T-helper 1 cell treated with Interleukin-12 subunit alpha and Interleukin-12 subunit beta and Interleukin-4 antibody, amounts not matched to agents 30 μg/mL and 1 μg/mL, for 36 hours (primary cell): ENCODE data around the gene IL18R1.
A peak's percentile ranks its signal among the peaks of the same experiment; 100 is the strongest.

Experiments used
- H3K27ac Mint-ChIP-seq: one replicate; pipeline ENCODE4 v1.8.0; 2021; ENCODE audit warnings: mild to moderate bottlenecking, mixed read lengths
- H3K27me3 Mint-ChIP-seq: one replicate; pipeline ENCODE4 v1.8.0; 2021; ENCODE audit warnings: low read depth, mixed read lengths
- H3K36me3 Mint-ChIP-seq: one replicate; pipeline ENCODE4 v1.8.0; 2021; ENCODE audit warnings: low read depth, mixed read lengths
- H3K4me1 Mint-ChIP-seq: one replicate; pipeline ENCODE4 v1.8.0; 2021; ENCODE audit warnings: low read depth, mixed read lengths
- H3K4me3 Mint-ChIP-seq: one replicate; pipeline ENCODE4 v1.8.0; 2021; ENCODE audit warnings: mild to moderate bottlenecking, moderate library complexity, mixed read lengths
- H3K9me3 Mint-ChIP-seq: one replicate; pipeline ENCODE4 v1.8.0; 2021; ENCODE audit warnings: mixed read lengths

Gene IL18R1

GRCh38 chr2:102361632-102362241 is 6.1 kb downstream of the IL18R1 start:
- peaks cover 64% of the 10 kb centered on the region for H3K4me1 Mint-ChIP-seq
- H3K27me3 Mint-ChIP-seq = no peaks in the 10 kb centered on the region
- H3K27ac Mint-ChIP-seq = peak overlapping the region; percentile 12
- H3K9me3 Mint-ChIP-seq = peaks cover 31% of the 10 kb centered on the region
- peak overlapping the region; percentile 60 for H3K4me3 Mint-ChIP-seq
- H3K36me3 Mint-ChIP-seq = peaks cover 72% of the 10 kb centered on the region

- Mint-ChIP-seq H3K36me3 (peaks cover 89% of the 10 kb centered on the region), H3K9me3 (peaks cover 33% of the 10 kb centered on the region), H3K4me1 (peaks cover 72% of the 10 kb centered on the region), H3K4me3 (peak overlapping the region; percentile 68), H3K27me3 (no peaks in the 10 kb centered on the region), H3K27ac (peak overlapping the region; percentile 85)
These were observed 10.2 kb downstream of the IL18R1 start for GRCh38 chr2:102365763-102366162.

GRCh38 chr2:102366406-102367112 is 11.0 kb downstream of the IL18R1 start:
- Mint-ChIP-seq H3K4me1 (peaks cover 69% of the 10 kb centered on the region), H3K9me3 (peaks cover 33% of the 10 kb centered on the region), H3K27ac (peak overlapping the region; percentile 85), H3K36me3 (peaks cover 90% of the 10 kb centered on the region), H3K4me3 (peak overlapping the region; percentile 68), H3K27me3 (no peaks in the 10 kb centered on the region)

- Mint-ChIP-seq H3K4me1 (peaks cover 65% of the 10 kb centered on the region), H3K27ac (peak overlapping the region; percentile 85), H3K27me3 (no peaks in the 10 kb centered on the region), H3K36me3 (peaks cover 87% of the 10 kb centered on the region), H3K9me3 (peaks cover 33% of the 10 kb centered on the region), H3K4me3 (peak overlapping the region; percentile 68)
These were observed 11.9 kb downstream of the IL18R1 start for GRCh38 chr2:102367331-102367971.

GRCh38 chr2:102368461-102369109 is 13.0 kb downstream of the IL18R1 start:
- peak overlapping the region; percentile 68 for H3K4me3 Mint-ChIP-seq
- peaks cover 85% of the 10 kb centered on the region for H3K36me3 Mint-ChIP-seq
- H3K27me3 Mint-ChIP-seq = no peaks in the 10 kb centered on the region
- H3K4me1 Mint-ChIP-seq = peaks cover 59% of the 10 kb centered on the region
- H3K9me3 Mint-ChIP-seq = peaks cover 30% of the 10 kb centered on the region
- peak overlapping the region; percentile 85 for H3K27ac Mint-ChIP-seq

GRCh38 chr2:102369866-102370265 is 14.3 kb downstream of the IL18R1 start:
- no peak overlapping the region for H3K4me3 Mint-ChIP-seq
- H3K27ac Mint-ChIP-seq = peak overlapping the region; percentile 10
- H3K27me3 Mint-ChIP-seq = no peaks in the 10 kb centered on the region
- peaks cover 23% of the 10 kb centered on the region for H3K9me3 Mint-ChIP-seq
- H3K4me1 Mint-ChIP-seq = peaks cover 56% of the 10 kb centered on the region
- H3K36me3 Mint-ChIP-seq = peaks cover 85% of the 10 kb centered on the region

GRCh38 chr2:102376052-102376591 is 20.5 kb downstream of the IL18R1 start:
- no peak overlapping the region for H3K4me3 Mint-ChIP-seq
- H3K27me3 Mint-ChIP-seq = no peaks in the 10 kb centered on the region
- H3K4me1 Mint-ChIP-seq = peaks cover 29% of the 10 kb centered on the region
- peaks cover 9% of the 10 kb centered on the region for H3K9me3 Mint-ChIP-seq
- H3K36me3 Mint-ChIP-seq = peaks cover 86% of the 10 kb centered on the region
- peak overlapping the region; percentile 28 for H3K27ac Mint-ChIP-seq

- H3K4me3 Mint-ChIP-seq = no peak overlapping the region
- peaks cover 85% of the 10 kb centered on the region for H3K36me3 Mint-ChIP-seq
- no peaks in the 10 kb centered on the region for H3K27me3 Mint-ChIP-seq
- peaks cover 28% of the 10 kb centered on the region for H3K9me3 Mint-ChIP-seq
- H3K4me1 Mint-ChIP-seq = peaks cover 23% of the 10 kb centered on the region
- H3K27ac Mint-ChIP-seq = no peak overlapping the region
These were observed 28.1 kb downstream of the IL18R1 start for GRCh38 chr2:102383722-102384121.

- peaks cover 28% of the 10 kb centered on the region for H3K9me3 Mint-ChIP-seq
- no peak overlapping the region for H3K4me3 Mint-ChIP-seq
- H3K27ac Mint-ChIP-seq = no peak overlapping the region
- peaks cover 82% of the 10 kb centered on the region for H3K36me3 Mint-ChIP-seq
- H3K27me3 Mint-ChIP-seq = no peaks in the 10 kb centered on the region
- H3K4me1 Mint-ChIP-seq = peaks cover 21% of the 10 kb centered on the region
These were observed 29.9 kb downstream of the IL18R1 start for GRCh38 chr2:102385522-102385921.

- Mint-ChIP-seq H3K4me3 (no peak overlapping the region), H3K27ac (peak overlapping the region; percentile 23), H3K27me3 (no peaks in the 10 kb centered on the region), H3K36me3 (peaks cover 78% of the 10 kb centered on the region), H3K9me3 (peaks cover 28% of the 10 kb centered on the region), H3K4me1 (peaks cover 21% of the 10 kb centered on the region)
These were observed 30.4 kb downstream of the IL18R1 start for GRCh38 chr2:102386004-102386403.

- peak overlapping the region; percentile 69 for H3K27ac Mint-ChIP-seq
- no peaks in the 10 kb centered on the region for H3K27me3 Mint-ChIP-seq
- H3K36me3 Mint-ChIP-seq = peaks cover 79% of the 10 kb centered on the region
- H3K4me1 Mint-ChIP-seq = peaks cover 30% of the 10 kb centered on the region
- H3K9me3 Mint-ChIP-seq = peaks cover 24% of the 10 kb centered on the region
- no peak overlapping the region for H3K4me3 Mint-ChIP-seq
These were observed 31.4 kb downstream of the IL18R1 start for GRCh38 chr2:102386867-102387541.

GRCh38 chr2:102387763-102388546 is 32.4 kb downstream of the IL18R1 start:
- peaks cover 21% of the 10 kb centered on the region for H3K9me3 Mint-ChIP-seq
- H3K36me3 Mint-ChIP-seq = peaks cover 78% of the 10 kb centered on the region
- peaks cover 32% of the 10 kb centered on the region for H3K4me1 Mint-ChIP-seq
- no peak overlapping the region for H3K4me3 Mint-ChIP-seq
- H3K27me3 Mint-ChIP-seq = no peaks in the 10 kb centered on the region
- peak overlapping the region; percentile 28 for H3K27ac Mint-ChIP-seq

GRCh38 chr2:102391565-102391964 is 36.0 kb downstream of the IL18R1 start:
- peaks cover 67% of the 10 kb centered on the region for H3K36me3 Mint-ChIP-seq
- no peak overlapping the region for H3K27ac Mint-ChIP-seq
- peaks cover 28% of the 10 kb centered on the region for H3K4me1 Mint-ChIP-seq
- H3K4me3 Mint-ChIP-seq = no peak overlapping the region
- no peaks in the 10 kb centered on the region for H3K27me3 Mint-ChIP-seq
- H3K9me3 Mint-ChIP-seq = no peaks in the 10 kb centered on the region
